Activated T-helper 17 cell treated with anti-CD3 and anti-CD28 coated beads, Interleukin-2, amount 50 U/mL, for 72 hours (primary cell): ENCODE data around the gene ZNRD2. TPM values are rescaled to one million over a fixed set of nuclear protein-coding genes. Genes with fewer than 3 reads are reported as not detected.
"Not testable (repeated sequence)": the region's sequence is repeated elsewhere in the genome, so short reads cannot be mapped to it uniquely, and the experiment has no call there.

Source experiments
- ATAC-seq: fragments of 150-1000 bp; cut with Tn5 transposase; replicated peaks from 2 replicates; pipeline ENCODE4 v1.10.0; 2021; ENCODE audit warnings: mild to moderate bottlenecking, moderate library complexity
- H3K27ac Mint-ChIP-seq: one replicate; pipeline ENCODE4 v1.8.0; 2022; ENCODE audit warnings: mixed read lengths
- H3K27me3 Mint-ChIP-seq: one replicate; pipeline ENCODE4 v1.8.0; 2022; ENCODE audit warnings: mixed read lengths
- H3K36me3 Mint-ChIP-seq: one replicate; pipeline ENCODE4 v1.8.0; 2022; ENCODE audit warnings: low read depth, mild to moderate bottlenecking, mixed read lengths
- H3K4me1 Mint-ChIP-seq: one replicate; pipeline ENCODE4 v1.8.0; 2022; ENCODE audit warnings: mixed read lengths
- H3K4me3 Mint-ChIP-seq: one replicate; pipeline ENCODE4 v1.8.0; 2022; ENCODE audit warnings: mild to moderate bottlenecking, mixed read lengths
- H3K9me3 Mint-ChIP-seq: one replicate; pipeline ENCODE4 v1.8.0; 2022; ENCODE audit warnings: mixed read lengths
- total RNA-seq, 2 donors: library from RNA; stranded (reverse); gene quantifications; one replicate each; pipeline ENCODE4 v1.2.3, GENCODE V29; 2022

Gene ZNRD2
- total RNA-seq, 2 donors from 2014 or later: 30.3 to 49.4 TPM

GRCh38 chr11:65558002-65558929, 12.0 kb upstream of the ZNRD2 start, which contains the start of gene LTBP3:
Gene LTBP3 (minus strand): TSS chr11:65558359. CDS start chr11:65557959, 400 bp downstream.
- H3K27ac Mint-ChIP-seq: peak within 1 kb of the TSS; percentile 75
- H3K9me3 Mint-ChIP-seq: no peaks in the 10 kb centered on the region
- peak within 1 kb of the TSS; percentile 82 for H3K4me3 Mint-ChIP-seq
- peaks cover 11% of the 10 kb centered on the region for H3K36me3 Mint-ChIP-seq
- peaks cover 46% of the 10 kb centered on the region for H3K4me1 Mint-ChIP-seq
- peak; percentile 48 for ATAC-seq
- H3K27me3 Mint-ChIP-seq: no peaks in the 10 kb centered on the region

- no peak for ATAC-seq
- Mint-ChIP-seq H3K27me3 (no peaks in the 10 kb centered on the region), H3K27ac (peak overlapping the region; percentile 21), H3K36me3 (peaks cover 11% of the 10 kb centered on the region), H3K9me3 (no peaks in the 10 kb centered on the region), H3K4me3 (peak overlapping the region; percentile 82), H3K4me1 (peaks cover 46% of the 10 kb centered on the region)
Observed at GRCh38 chr11:65558930-65559509, 11.3 kb upstream of the ZNRD2 start.

GRCh38 chr11:65559535-65559934, 10.7 kb upstream of the ZNRD2 start:
- H3K9me3 Mint-ChIP-seq: no peaks in the 10 kb centered on the region
- peak; percentile 62 for ATAC-seq
- peaks cover 10% of the 10 kb centered on the region for H3K36me3 Mint-ChIP-seq
- H3K4me1 Mint-ChIP-seq: peaks cover 43% of the 10 kb centered on the region
- H3K4me3 Mint-ChIP-seq: peak overlapping the region; percentile 82
- peak overlapping the region; percentile 21 for H3K27ac Mint-ChIP-seq
- no peaks in the 10 kb centered on the region for H3K27me3 Mint-ChIP-seq

- Mint-ChIP-seq H3K36me3 (peaks cover 5% of the 10 kb centered on the region), H3K4me1 (peaks cover 37% of the 10 kb centered on the region), H3K27me3 (no peaks in the 10 kb centered on the region), H3K9me3 (no peaks in the 10 kb centered on the region), H3K27ac (peak overlapping the region; percentile 21), H3K4me3 (peak overlapping the region; percentile 82)
- peak; percentile 18 for ATAC-seq
Observed at GRCh38 chr11:65559951-65560537, 10.2 kb upstream of the ZNRD2 start.

- no peak for ATAC-seq
- Mint-ChIP-seq H3K27me3 (no peaks in the 10 kb centered on the region), H3K4me1 (peaks cover 35% of the 10 kb centered on the region), H3K27ac (peak overlapping the region; percentile 21), H3K4me3 (peak overlapping the region; percentile 82), H3K36me3 (no peaks in the 10 kb centered on the region), H3K9me3 (no peaks in the 10 kb centered on the region)
Observed at GRCh38 chr11:65560555-65561418, 9.5 kb upstream of the ZNRD2 start.

GRCh38 chr11:65562020-65562419, 8.3 kb upstream of the ZNRD2 start:
- Mint-ChIP-seq H3K9me3 (no peaks in the 10 kb centered on the region), H3K36me3 (no peaks in the 10 kb centered on the region), H3K4me3 (no peak overlapping the region), H3K27ac (peak overlapping the region; percentile 49), H3K4me1 (peaks cover 31% of the 10 kb centered on the region), H3K27me3 (no peaks in the 10 kb centered on the region)
- ATAC-seq: no peak

GRCh38 chr11:65562788-65563187, 7.5 kb upstream of the ZNRD2 start:
- H3K36me3 Mint-ChIP-seq: peaks cover under 1% of the 10 kb centered on the region
- no peaks in the 10 kb centered on the region for H3K27me3 Mint-ChIP-seq
- no peak overlapping the region for H3K4me3 Mint-ChIP-seq
- no peak for ATAC-seq
- H3K27ac Mint-ChIP-seq: no peak overlapping the region
- no peaks in the 10 kb centered on the region for H3K9me3 Mint-ChIP-seq
- peaks cover 31% of the 10 kb centered on the region for H3K4me1 Mint-ChIP-seq

- H3K36me3 Mint-ChIP-seq: peaks cover 9% of the 10 kb centered on the region
- H3K27me3 Mint-ChIP-seq: no peaks in the 10 kb centered on the region
- H3K27ac Mint-ChIP-seq: no peak overlapping the region
- ATAC-seq: no peak
- peak overlapping the region; percentile 22 for H3K4me3 Mint-ChIP-seq
- no peaks in the 10 kb centered on the region for H3K9me3 Mint-ChIP-seq
- peaks cover 39% of the 10 kb centered on the region for H3K4me1 Mint-ChIP-seq
Observed at GRCh38 chr11:65563601-65564000, 6.7 kb upstream of the ZNRD2 start.

- H3K9me3 Mint-ChIP-seq, ATAC-seq, H3K27me3 Mint-ChIP-seq: not testable (repeated sequence)
- Mint-ChIP-seq H3K4me1 (peaks cover 34% of the 10 kb centered on the region), H3K27ac (peak overlapping the region; percentile 93), H3K4me3 (peak overlapping the region; percentile 85), H3K36me3 (peaks cover 22% of the 10 kb centered on the region)
Observed at GRCh38 chr11:65564879-65565559, 5.3 kb upstream of the ZNRD2 start.

GRCh38 chr11:65565624-65566453, 4.4 kb upstream of the ZNRD2 start:
- Mint-ChIP-seq H3K36me3 (peaks cover 30% of the 10 kb centered on the region), H3K27me3 (no peaks in the 10 kb centered on the region), H3K9me3 (no peaks in the 10 kb centered on the region), H3K27ac (peak overlapping the region; percentile 93), H3K4me1 (peaks cover 26% of the 10 kb centered on the region), H3K4me3 (peak overlapping the region; percentile 85)
- ATAC-seq: peak; percentile 8

GRCh38 chr11:65569164-65569972, 909 bp upstream of the ZNRD2 start:
- peak; percentile 28 for ATAC-seq
- Mint-ChIP-seq H3K4me1 (peaks cover 28% of the 10 kb centered on the region), H3K4me3 (peak overlapping the region; percentile 94), H3K36me3 (peaks cover 60% of the 10 kb centered on the region), H3K27me3 (no peaks in the 10 kb centered on the region), H3K27ac (peak overlapping the region; percentile 94), H3K9me3 (no peaks in the 10 kb centered on the region)

- Mint-ChIP-seq H3K4me1 (peaks cover 25% of the 10 kb centered on the region), H3K9me3 (no peaks in the 10 kb centered on the region), H3K27ac (peak overlapping the region; percentile 90), H3K36me3 (peaks cover 76% of the 10 kb centered on the region), H3K27me3 (no peaks in the 10 kb centered on the region), H3K4me3 (peak overlapping the region; percentile 94)
- no peak for ATAC-seq
Observed at GRCh38 chr11:65571420-65571819, 1.1 kb downstream of the ZNRD2 start.
